Neutrophil (primary cell): ENCODE data around the gene HOMER1.
"Not testable (repeated sequence)": the region's sequence is repeated elsewhere in the genome, so short reads cannot be mapped to it uniquely, and the experiment has no call there.

Source experiments
- H3K27ac ChIP-seq: fragments of 200-600 bp; sonication (generic); 2 replicates; pipeline ENCODE4 v1.5.1; 2016; ENCODE audit warnings: mild to moderate bottlenecking, moderate library complexity
- H3K27me3 ChIP-seq: fragments of 200-600 bp; sonication (generic); 2 replicates; pipeline ENCODE4 v1.6.0; 2016; ENCODE audit warnings: mild to moderate bottlenecking
- H3K36me3 ChIP-seq: fragments of 200-600 bp; sonication (generic); 2 replicates; pipeline ENCODE4 v1.5.1; 2017
- H3K4me1 ChIP-seq, 2 experiments: fragments of 200-600 bp in 1 of 2; sonication (generic) in 1 of 2; 1 replicate in 1 of 2; 2 replicates in 1 of 2; pipeline versions ENCODE4 v1.5.1 to v1.6.1; 2013 to 2016; ENCODE audit warnings: low read depth in 1 of 2, low read length in 1 of 2, mild to moderate bottlenecking in 1 of 2, moderate library complexity in 1 of 2; ENCODE audit not compliant: control insufficient read depth in 1 of 2, insufficient read depth in 1 of 2
- H3K4me3 ChIP-seq, 2 experiments: fragments of 200-600 bp in 1 of 2; sonication (generic) in 1 of 2; 1 replicate in 1 of 2; 2 replicates in 1 of 2; pipeline ENCODE4 v1.5.1; 2013 to 2016; ENCODE audit warnings: low read depth in 1 of 2, low read length in 1 of 2, mild to moderate bottlenecking in 1 of 2, moderate library complexity in 1 of 2
- H3K9me3 ChIP-seq: fragments of 200-600 bp; sonication (generic); 2 replicates; pipeline ENCODE4 v1.5.1; 2016
- CTCF ChIP-seq: fragments of 200-600 bp; sonication (generic); IDR thresholded peaks from 2 replicates; pipeline ENCODE4 v1.5.1; 2016; ENCODE audit warnings: antibody characterized with exemption

The HOMER1 gene

GRCh38 chr5:79526928-79527327 lies 13.0 kb upstream of the HOMER1 start:
- Histone ChIP-seq H3K4me3 (no peak overlapping the region), H3K27ac (no peak overlapping the region), H3K27me3 (peaks cover 8% of the 10 kb centered on the region), H3K36me3 (no peaks in the 10 kb centered on the region), H3K9me3 (no peaks in the 10 kb centered on the region), H3K4me1 (no peaks in the 10 kb centered on the region)
- TF ChIP-seq CTCF: no peak

DNA sequence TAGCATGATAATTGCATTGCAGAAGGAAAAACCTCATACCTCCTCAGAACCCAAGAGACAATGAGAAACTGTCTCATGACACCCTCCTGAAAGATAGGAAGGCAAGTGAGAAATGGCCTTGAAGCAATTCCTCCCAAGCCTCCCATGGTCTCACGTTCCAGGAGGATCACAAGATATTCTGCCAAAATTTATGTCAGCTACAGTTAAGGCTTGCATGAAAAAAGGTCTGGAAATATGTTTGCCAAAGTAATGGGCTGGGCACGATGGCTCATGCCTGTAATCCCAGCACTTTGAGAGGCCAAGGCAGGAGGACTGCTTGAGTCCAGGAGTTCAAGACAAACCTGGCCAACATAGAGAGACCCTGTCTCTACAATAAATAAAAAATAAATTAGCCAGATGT lies 12.6 kb upstream of the HOMER1 start:
- peaks cover 8% of the 10 kb centered on the region for H3K27me3 ChIP-seq
- TF ChIP-seq CTCF: no peak
- H3K4me1 ChIP-seq: no peaks in the 10 kb centered on the region
- H3K9me3 ChIP-seq: no peaks in the 10 kb centered on the region
- H3K27ac ChIP-seq: no peak overlapping the region
- no peaks in the 10 kb centered on the region for H3K36me3 ChIP-seq
- H3K4me3 ChIP-seq: no peak overlapping the region

DNA sequence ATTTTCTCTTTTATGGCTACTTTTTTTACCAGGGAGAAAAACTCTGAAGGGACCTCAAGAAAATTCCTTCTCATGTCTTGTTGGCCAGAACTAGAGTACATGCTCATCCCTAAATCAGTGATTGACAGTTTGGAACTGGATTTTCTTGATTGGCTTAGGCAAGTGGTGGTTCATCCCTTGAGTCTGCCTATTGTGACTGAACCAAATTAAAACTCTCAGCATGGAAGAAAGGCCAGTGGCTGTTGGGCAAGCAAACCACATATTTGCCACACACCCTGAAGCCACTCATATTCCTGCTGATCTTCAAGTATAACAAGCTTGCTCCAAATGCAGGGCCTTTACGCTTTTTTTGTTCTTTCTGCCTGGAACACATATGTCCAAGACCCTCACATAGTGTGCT lies 7.2 kb upstream of the HOMER1 start:
- Histone ChIP-seq H3K4me1 (no peaks in the 10 kb centered on the region), H3K9me3 (no peaks in the 10 kb centered on the region), H3K36me3 (no peaks in the 10 kb centered on the region), H3K4me3 (no peak overlapping the region), H3K27me3 (peaks cover 20% of the 10 kb centered on the region), H3K27ac (no peak overlapping the region)
- no peak for TF ChIP-seq CTCF

GRCh38 chr5:79518718-79519117 lies 4.8 kb upstream of the HOMER1 start:
- Histone ChIP-seq H3K36me3 (no peaks in the 10 kb centered on the region), H3K4me3 (no peak overlapping the region), H3K9me3 (no peaks in the 10 kb centered on the region), H3K27me3 (peaks cover 44% of the 10 kb centered on the region), H3K4me1 (peaks cover 2 to 3% of the 10 kb centered on the region in 2 experiments), H3K27ac (no peak overlapping the region)
- TF ChIP-seq CTCF: no peak

DNA sequence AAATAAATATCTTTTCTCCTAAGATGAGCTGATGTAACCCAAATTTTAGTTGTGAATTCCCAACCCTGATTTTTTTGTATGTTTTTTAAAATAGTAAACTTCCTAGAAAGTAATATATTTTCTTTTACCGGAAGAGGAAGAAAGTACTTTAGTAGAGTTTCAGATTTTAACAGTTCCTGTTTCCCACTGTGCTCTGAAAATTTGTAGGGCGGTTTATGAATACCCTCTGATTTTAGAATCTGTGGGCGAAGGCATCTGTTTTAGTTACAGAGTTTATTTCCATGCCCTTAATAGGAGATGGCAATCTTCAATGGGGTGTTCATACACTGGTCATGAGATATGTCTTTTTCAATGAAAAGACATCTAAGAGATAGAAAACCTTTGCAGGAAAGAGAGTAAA lies 3.7 kb upstream of the HOMER1 start:
- H3K4me3 ChIP-seq: no peak overlapping the region
- H3K27ac ChIP-seq: no peak overlapping the region
- H3K27me3 ChIP-seq: peaks cover 56% of the 10 kb centered on the region
- no peaks in the 10 kb centered on the region for H3K9me3 ChIP-seq
- H3K4me1 ChIP-seq: peaks cover 13 to 14% of the 10 kb centered on the region in 2 experiments
- TF ChIP-seq CTCF: no peak
- no peaks in the 10 kb centered on the region for H3K36me3 ChIP-seq

GRCh38 chr5:79516986-79517385 lies 3.1 kb upstream of the HOMER1 start:
- Histone ChIP-seq H3K4me3 (no peak overlapping the region), H3K4me1 (peaks cover 15 to 18% of the 10 kb centered on the region in 2 experiments), H3K27ac (no peak overlapping the region), H3K27me3 (peaks cover 62% of the 10 kb centered on the region), H3K36me3 (no peaks in the 10 kb centered on the region), H3K9me3 (no peaks in the 10 kb centered on the region)
- TF ChIP-seq CTCF: no peak

GRCh38 chr5:79516331-79516730 lies 2.4 kb upstream of the HOMER1 start:
- not testable (repeated sequence) for H3K27ac ChIP-seq, H3K4me3 ChIP-seq, H3K36me3 ChIP-seq, H3K9me3 ChIP-seq
- H3K27me3 ChIP-seq: peaks cover 68% of the 10 kb centered on the region
- peaks cover 15 to 18% of the 10 kb centered on the region in 2 experiments for H3K4me1 ChIP-seq
